NOMO-1 treated with dmso at 0.1 percent for 144 hours (cell line): ENCODE measurements around the gene AUTS2.

ENCODE experiments used
- DNase-seq: peaks from one replicate; lab custom pipeline; 2025; ENCODE audit not compliant: unreplicated experiment; lab: John Stamatoyannopoulos, UW

Gene AUTS2

GRCh38 chr7:69754476-69754875 is 156.2 kb downstream of the AUTS2 start:
- no peak for DNase-seq

- no peak for DNase-seq
Measured at GRCh38 chr7:69756235-69756634, 158.0 kb downstream of the AUTS2 start.

GRCh38 chr7:69757528-69757927 is 159.3 kb downstream of the AUTS2 start:
- no peak for DNase-seq

GRCh38 chr7:69757981-69758430 is 159.7 kb downstream of the AUTS2 start:
- DNase-seq = no peak

GRCh38 chr7:69759373-69759772 is 161.1 kb downstream of the AUTS2 start:
- DNase-seq = no peak

- no peak for DNase-seq
Measured at GRCh38 chr7:69761290-69761922, 163.1 kb downstream of the AUTS2 start.

- DNase-seq = no peak
Measured at GRCh38 chr7:69762821-69763352, 164.6 kb downstream of the AUTS2 start.

- DNase-seq = no peak
Measured at GRCh38 chr7:69763513-69763912, 165.2 kb downstream of the AUTS2 start.

GRCh38 chr7:69764147-69764546 is 165.9 kb downstream of the AUTS2 start:
- DNase-seq = no peak

- DNase-seq = no peak
Measured at GRCh38 chr7:69764681-69765080, 166.4 kb downstream of the AUTS2 start.

GRCh38 chr7:69765879-69766278 is 167.6 kb downstream of the AUTS2 start:
- DNase-seq = no peak

GRCh38 chr7:69768986-69769595 is 170.8 kb downstream of the AUTS2 start:
- DNase-seq = no peak

- DNase-seq = no peak
Measured at GRCh38 chr7:69769826-69770225, 171.6 kb downstream of the AUTS2 start.

GRCh38 chr7:69770613-69771012 is 172.3 kb downstream of the AUTS2 start:
- DNase-seq = no peak

GRCh38 chr7:69772718-69773436 is 174.6 kb downstream of the AUTS2 start:
- DNase-seq = no peak

GRCh38 chr7:69773535-69774225 is 175.4 kb downstream of the AUTS2 start:
- no peak for DNase-seq

- no peak for DNase-seq
Measured at GRCh38 chr7:69775231-69775771, 177.0 kb downstream of the AUTS2 start.

- no peak for DNase-seq
Measured at GRCh38 chr7:69776611-69777010, 178.3 kb downstream of the AUTS2 start.

- DNase-seq = no peak
Measured at GRCh38 chr7:69778138-69778537, 179.9 kb downstream of the AUTS2 start.

- no peak for DNase-seq
Measured at GRCh38 chr7:69780379-69780778, 182.1 kb downstream of the AUTS2 start.

- DNase-seq = no peak
Measured at GRCh38 chr7:69781412-69781846, 183.2 kb downstream of the AUTS2 start.
